ENCODE results near the gene GIGYF2. TPM values are rescaled to one million over a fixed set of nuclear protein-coding genes. Genes with fewer than 3 reads are reported as not detected.
A peak's percentile ranks its signal among the peaks of the same experiment; 100 is the strongest.

Gene GIGYF2
- 100 to 1,000 TPM in 1 of 6 donors, 10 to 100 TPM in 5; 54.7 to 127 (median 70.8) TPM for total RNA-seq

- Histone ChIP-seq H3K4me3 (peak within 1 kb of the TSS; percentile 78 to 92 (median 88)), H3K36me3 (no peaks in the 10 kb centered on the region), H3K27me3 (no peaks in the 10 kb centered on the region), H3K27ac (peak within 1 kb of the TSS; percentile 92 to 99 (median 94)), H3K4me1 (peaks cover 23 to 47% (median 31%) of the 10 kb centered on the region in 4 donors), H3K9me3 (no peaks in the 10 kb centered on the region)
- WGBS, 2 donors: 0% methylated on average over 17 of the region's 71 CpGs; no CpG with 5 or more reads in 1 of the 2 donors
- no peak for TF ChIP-seq EP300 (IDR thresholded peaks at IDR 0.05)
- TF ChIP-seq CTCF (IDR thresholded peaks at IDR 0.05): peak in 2 of 6 experiments; percentile 15 to 19
- TF ChIP-seq POLR2A (IDR thresholded peaks at IDR 0.05): peak in 2 of 4 donors; percentile 28 to 72
- TF ChIP-seq POLR2AphosphoS5 (IDR thresholded peaks at IDR 0.05): peak; percentile 43 to 77
- DNase-seq (peak; percentile 95 to 99), ATAC-seq (ENCODE audit: low FRiP score in 2 of 2) (peak; percentile 98 to 99)
These were observed at the start of gene GIGYF2 for GRCh38 chr2:232697059-232697806. Gene GIGYF2, plus strand, starts transcription at chr2:232697331. Its CDS starts 37,867 bp downstream, at chr2:232735198.

GRCh38 chr2:232649033-232649432 lies 48.1 kb upstream of the GIGYF2 start:
- ATAC-seq (ENCODE audit: low FRiP score in 2 of 2) (no peak), DNase-seq (peak in 1 of 2 donors; percentile 66)
- no peak overlapping the region for H3K4me3 ChIP-seq
- 93 to 96% methylated on average over 6 to 11 of the region's 11 CpGs for WGBS, 2 donors
- TF ChIP-seq POLR2AphosphoS5 (IDR thresholded peaks at IDR 0.05): no peak
- no peak for TF ChIP-seq CTCF (IDR thresholded peaks at IDR 0.05)
- no peak for TF ChIP-seq EP300 (IDR thresholded peaks at IDR 0.05)
- no peak for TF ChIP-seq POLR2A (IDR thresholded peaks at IDR 0.05)
- H3K36me3 ChIP-seq: no peaks in the 10 kb centered on the region
- no peaks in the 10 kb centered on the region for H3K4me1 ChIP-seq
- no peaks in the 10 kb centered on the region for H3K9me3 ChIP-seq
- no peak overlapping the region for H3K27ac ChIP-seq
- no peaks in the 10 kb centered on the region for H3K27me3 ChIP-seq

- no peak for TF ChIP-seq CTCF (IDR thresholded peaks at IDR 0.05)
- TF ChIP-seq EP300 (IDR thresholded peaks at IDR 0.05): no peak
- no peak for TF ChIP-seq POLR2A (IDR thresholded peaks at IDR 0.05)
- no peak for TF ChIP-seq POLR2AphosphoS5 (IDR thresholded peaks at IDR 0.05)
- H3K4me3 ChIP-seq: no peak overlapping the region
- H3K9me3 ChIP-seq: no peaks in the 10 kb centered on the region
- H3K4me1 ChIP-seq: no peaks in the 10 kb centered on the region
- H3K36me3 ChIP-seq: no peaks in the 10 kb centered on the region
- H3K27ac ChIP-seq: no peak overlapping the region
- H3K27me3 ChIP-seq: no peaks in the 10 kb centered on the region
- DNase-seq (no peak), ATAC-seq (ENCODE audit: low FRiP score in 2 of 2) (no peak)
- WGBS, 2 donors: 75 to 77% methylated on average over 4 of the region's 4 CpGs
These were observed 44.7 kb upstream of the GIGYF2 start for GRCh38 chr2:232652505-232652851.

- ATAC-seq (ENCODE audit: low FRiP score in 2 of 2): no peak
- no peaks in the 10 kb centered on the region for H3K4me1 ChIP-seq
- 89 to 96% methylated on average over 7 of the region's 7 CpGs for WGBS, 2 donors
These were observed 43.7 kb upstream of the GIGYF2 start for GRCh38 chr2:232653441-232653840.

More at GRCh38 chr2:232653441-232653840, 43.7 kb upstream of the GIGYF2 start:
- Histone ChIP-seq H3K27me3 (no peaks in the 10 kb centered on the region), H3K4me3 (no peak overlapping the region), H3K27ac (no peak overlapping the region), H3K9me3 (no peaks in the 10 kb centered on the region), H3K36me3 (no peaks in the 10 kb centered on the region)
- TF ChIP-seq POLR2AphosphoS5 (IDR thresholded peaks at IDR 0.05) (no peak), POLR2A (IDR thresholded peaks at IDR 0.05) (no peak), EP300 (IDR thresholded peaks at IDR 0.05) (no peak), CTCF (IDR thresholded peaks at IDR 0.05) (no peak)
- no peak for DNase-seq
